ENCODE data around the gene BEND6. TPM values are rescaled to one million over a fixed set of nuclear protein-coding genes. Genes with fewer than 3 reads are reported as not detected.

BEND6 gene
- total and polyA plus RNA-seq, 2 of the 13 experiments (the other 11 are each of a cell fraction or from before 2014, with no cell fraction given) = 0.20 to 0.21 TPM

GRCh38 chr6:57035549-57035948 is 80.6 kb downstream of the BEND6 start:
- CTCF ChIA-PET (ENCODE audit: low intra/inter-chr PET ratio, low total read pairs) = no interaction called here
- Histone ChIP-seq H3K4me3 (replicated peaks in 1 of 3; ENCODE audit: insufficient read depth in 1 of 3, low read depth in 2 of 3, low read length in 3 of 3) (no peak overlapping the region), H2AFZ (ENCODE audit: low read length) (no peak overlapping the region), H4K20me1 (ENCODE audit: insufficient read depth, low read length) (no peaks in the 10 kb centered on the region), H3K27me3 (ENCODE audit: control insufficient read depth in 1 of 2, insufficient read depth in 2 of 2, low read length in 2 of 2) (peaks cover 0 to 19% of the 10 kb centered on the region in 2 experiments), H3K36me3 (replicated peaks in 1 of 2; ENCODE audit: control insufficient read depth in 1 of 2, insufficient read depth in 2 of 2, low read length in 2 of 2) (no peaks in the 10 kb centered on the region), H3K4me1 (ENCODE audit: insufficient read depth, low read length) (no peaks in the 10 kb centered on the region), H3K4me2 (ENCODE audit: low read depth, low read length) (no peak overlapping the region), H3K9me3 (ENCODE audit: low read length) (no peaks in the 10 kb centered on the region), H3K27ac (ENCODE audit: extremely low read length, insufficient read depth, low read length) (no peak overlapping the region), H3K79me2 (ENCODE audit: insufficient read depth, low read length) (no peaks in the 10 kb centered on the region), H3K9ac (ENCODE audit: insufficient read depth, low read depth, low read length) (no peak overlapping the region)
- intact Hi-C loops (cut with micrococcal nuclease; ENCODE audit: unreplicated experiment) = no loop called here
- POLR2A ChIA-PET = no interaction called here
- WGBS (ENCODE audit: low lambda C conversion rate) = 0% methylated on average over 3 of the region's 3 CpGs
- no peak for FAIRE-seq
- no TSS peak for BruUV-seq (replicated peaks)
- no peak for DNase-seq (ENCODE audit: low spot score)
- no peak for ATAC-seq
- in situ Hi-C loops (cut with HindIII; ENCODE audit: extremely low pct_ligation_motif_present, low pct_unique_long_range_greater_than_20kb) = loop anchor here (25.0 kb wide), 1 partner anchor 277 kb away; the partner anchor contains the start of gene PRIM2
- TF ChIP-seq, protein P1, sequence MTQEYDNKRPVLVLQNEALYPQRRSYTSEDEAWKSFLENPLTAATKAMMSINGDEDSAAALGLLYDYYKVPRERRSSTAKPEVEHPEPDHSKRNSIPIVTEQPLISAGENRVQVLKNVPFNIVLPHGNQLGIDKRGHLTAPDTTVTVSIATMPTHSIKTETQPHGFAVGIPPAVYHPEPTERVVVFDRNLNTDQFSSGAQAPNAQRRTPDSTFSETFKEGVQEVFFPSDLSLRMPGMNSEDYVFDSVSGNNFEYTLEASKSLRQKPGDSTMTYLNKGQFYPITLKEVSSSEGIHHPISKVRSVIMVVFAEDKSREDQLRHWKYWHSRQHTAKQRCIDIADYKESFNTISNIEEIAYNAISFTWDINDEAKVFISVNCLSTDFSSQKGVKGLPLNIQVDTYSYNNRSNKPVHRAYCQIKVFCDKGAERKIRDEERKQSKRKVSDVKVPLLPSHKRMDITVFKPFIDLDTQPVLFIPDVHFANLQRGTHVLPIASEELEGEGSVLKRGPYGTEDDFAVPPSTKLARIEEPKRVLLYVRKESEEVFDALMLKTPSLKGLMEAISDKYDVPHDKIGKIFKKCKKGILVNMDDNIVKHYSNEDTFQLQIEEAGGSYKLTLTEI (CRISPR knock-in tag; conservative IDR thresholded peaks at IDR 0.05) = no peak
- no peak for TF ChIP-seq ZFP1 (CRISPR knock-in tag; IDR thresholded peaks at IDR 0.05)
- no peak for TF ChIP-seq ZNF326 (CRISPR knock-in tag; IDR thresholded peaks at IDR 0.05; ENCODE audit: borderline replicate concordance)
- TF ChIP-seq, protein P2, sequence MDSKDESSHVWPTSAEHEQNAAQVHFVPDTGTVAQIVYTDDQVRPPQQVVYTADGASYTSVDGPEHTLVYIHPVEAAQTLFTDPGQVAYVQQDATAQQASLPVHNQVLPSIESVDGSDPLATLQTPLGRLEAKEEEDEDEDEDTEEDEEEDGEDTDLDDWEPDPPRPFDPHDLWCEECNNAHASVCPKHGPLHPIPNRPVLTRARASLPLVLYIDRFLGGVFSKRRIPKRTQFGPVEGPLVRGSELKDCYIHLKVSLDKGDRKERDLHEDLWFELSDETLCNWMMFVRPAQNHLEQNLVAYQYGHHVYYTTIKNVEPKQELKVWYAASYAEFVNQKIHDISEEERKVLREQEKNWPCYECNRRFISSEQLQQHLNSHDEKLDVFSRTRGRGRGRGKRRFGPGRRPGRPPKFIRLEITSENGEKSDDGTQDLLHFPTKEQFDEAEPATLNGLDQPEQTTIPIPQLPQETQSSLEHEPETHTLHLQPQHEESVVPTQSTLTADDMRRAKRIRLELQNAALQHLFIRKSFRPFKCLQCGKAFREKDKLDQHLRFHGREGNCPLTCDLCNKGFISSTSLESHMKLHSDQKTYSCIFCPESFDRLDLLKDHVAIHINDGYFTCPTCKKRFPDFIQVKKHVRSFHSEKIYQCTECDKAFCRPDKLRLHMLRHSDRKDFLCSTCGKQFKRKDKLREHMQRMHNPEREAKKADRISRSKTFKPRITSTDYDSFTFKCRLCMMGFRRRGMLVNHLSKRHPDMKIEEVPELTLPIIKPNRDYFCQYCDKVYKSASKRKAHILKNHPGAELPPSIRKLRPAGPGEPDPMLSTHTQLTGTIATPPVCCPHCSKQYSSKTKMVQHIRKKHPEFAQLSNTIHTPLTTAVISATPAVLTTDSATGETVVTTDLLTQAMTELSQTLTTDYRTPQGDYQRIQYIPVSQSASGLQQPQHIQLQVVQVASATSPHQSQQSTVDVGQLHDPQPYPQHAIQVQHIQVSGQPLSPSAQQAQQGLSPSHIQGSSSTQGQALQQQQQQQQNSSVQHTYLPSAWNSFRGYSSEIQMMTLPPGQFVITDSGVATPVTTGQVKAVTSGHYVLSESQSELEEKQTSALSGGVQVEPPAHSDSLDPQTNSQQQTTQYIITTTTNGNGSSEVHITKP (CRISPR knock-in tag; IDR thresholded peaks at IDR 0.05; ENCODE audit: low read depth) = no peak
- no peak for TF ChIP-seq TOE1 (CRISPR knock-in tag; IDR thresholded peaks at IDR 0.05)
- TF ChIP-seq, protein P3, sequence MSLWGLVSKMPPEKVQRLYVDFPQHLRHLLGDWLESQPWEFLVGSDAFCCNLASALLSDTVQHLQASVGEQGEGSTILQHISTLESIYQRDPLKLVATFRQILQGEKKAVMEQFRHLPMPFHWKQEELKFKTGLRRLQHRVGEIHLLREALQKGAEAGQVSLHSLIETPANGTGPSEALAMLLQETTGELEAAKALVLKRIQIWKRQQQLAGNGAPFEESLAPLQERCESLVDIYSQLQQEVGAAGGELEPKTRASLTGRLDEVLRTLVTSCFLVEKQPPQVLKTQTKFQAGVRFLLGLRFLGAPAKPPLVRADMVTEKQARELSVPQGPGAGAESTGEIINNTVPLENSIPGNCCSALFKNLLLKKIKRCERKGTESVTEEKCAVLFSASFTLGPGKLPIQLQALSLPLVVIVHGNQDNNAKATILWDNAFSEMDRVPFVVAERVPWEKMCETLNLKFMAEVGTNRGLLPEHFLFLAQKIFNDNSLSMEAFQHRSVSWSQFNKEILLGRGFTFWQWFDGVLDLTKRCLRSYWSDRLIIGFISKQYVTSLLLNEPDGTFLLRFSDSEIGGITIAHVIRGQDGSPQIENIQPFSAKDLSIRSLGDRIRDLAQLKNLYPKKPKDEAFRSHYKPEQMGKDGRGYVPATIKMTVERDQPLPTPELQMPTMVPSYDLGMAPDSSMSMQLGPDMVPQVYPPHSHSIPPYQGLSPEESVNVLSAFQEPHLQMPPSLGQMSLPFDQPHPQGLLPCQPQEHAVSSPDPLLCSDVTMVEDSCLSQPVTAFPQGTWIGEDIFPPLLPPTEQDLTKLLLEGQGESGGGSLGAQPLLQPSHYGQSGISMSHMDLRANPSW (CRISPR knock-in tag; IDR thresholded peaks at IDR 0.05; ENCODE audit: borderline replicate concordance) = no peak
- no peak for TF ChIP-seq SAP130 (CRISPR knock-in tag; IDR thresholded peaks at IDR 0.05; ENCODE audit: low read depth)
- TF ChIP-seq ZFP36L1 (CRISPR knock-in tag; IDR thresholded peaks at IDR 0.05) = no peak
- TF ChIP-seq, protein P4, sequence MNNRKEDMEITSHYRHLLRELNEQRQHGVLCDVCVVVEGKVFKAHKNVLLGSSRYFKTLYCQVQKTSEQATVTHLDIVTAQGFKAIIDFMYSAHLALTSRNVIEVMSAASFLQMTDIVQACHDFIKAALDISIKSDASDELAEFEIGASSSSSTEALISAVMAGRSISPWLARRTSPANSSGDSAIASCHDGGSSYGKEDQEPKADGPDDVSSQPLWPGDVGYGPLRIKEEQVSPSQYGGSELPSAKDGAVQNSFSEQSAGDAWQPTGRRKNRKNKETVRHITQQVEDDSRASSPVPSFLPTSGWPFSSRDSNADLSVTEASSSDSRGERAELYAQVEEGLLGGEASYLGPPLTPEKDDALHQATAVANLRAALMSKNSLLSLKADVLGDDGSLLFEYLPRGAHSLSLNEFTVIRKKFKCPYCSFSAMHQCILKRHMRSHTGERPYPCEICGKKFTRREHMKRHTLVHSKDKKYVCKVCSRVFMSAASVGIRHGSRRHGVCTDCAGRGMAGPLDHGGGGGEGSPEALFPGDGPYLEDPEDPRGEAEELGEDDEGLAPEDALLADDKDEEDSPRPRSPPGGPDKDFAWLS (CRISPR knock-in tag; IDR thresholded peaks at IDR 0.05; ENCODE audit: borderline replicate concordance) = no peak
- TF ChIP-seq ZNF543 (CRISPR knock-in tag; IDR thresholded peaks at IDR 0.05) = no peak
- TF ChIP-seq BORCS8-MEF2B (CRISPR knock-in tag; IDR thresholded peaks at IDR 0.05) = no peak
- TF ChIP-seq, protein P5, sequence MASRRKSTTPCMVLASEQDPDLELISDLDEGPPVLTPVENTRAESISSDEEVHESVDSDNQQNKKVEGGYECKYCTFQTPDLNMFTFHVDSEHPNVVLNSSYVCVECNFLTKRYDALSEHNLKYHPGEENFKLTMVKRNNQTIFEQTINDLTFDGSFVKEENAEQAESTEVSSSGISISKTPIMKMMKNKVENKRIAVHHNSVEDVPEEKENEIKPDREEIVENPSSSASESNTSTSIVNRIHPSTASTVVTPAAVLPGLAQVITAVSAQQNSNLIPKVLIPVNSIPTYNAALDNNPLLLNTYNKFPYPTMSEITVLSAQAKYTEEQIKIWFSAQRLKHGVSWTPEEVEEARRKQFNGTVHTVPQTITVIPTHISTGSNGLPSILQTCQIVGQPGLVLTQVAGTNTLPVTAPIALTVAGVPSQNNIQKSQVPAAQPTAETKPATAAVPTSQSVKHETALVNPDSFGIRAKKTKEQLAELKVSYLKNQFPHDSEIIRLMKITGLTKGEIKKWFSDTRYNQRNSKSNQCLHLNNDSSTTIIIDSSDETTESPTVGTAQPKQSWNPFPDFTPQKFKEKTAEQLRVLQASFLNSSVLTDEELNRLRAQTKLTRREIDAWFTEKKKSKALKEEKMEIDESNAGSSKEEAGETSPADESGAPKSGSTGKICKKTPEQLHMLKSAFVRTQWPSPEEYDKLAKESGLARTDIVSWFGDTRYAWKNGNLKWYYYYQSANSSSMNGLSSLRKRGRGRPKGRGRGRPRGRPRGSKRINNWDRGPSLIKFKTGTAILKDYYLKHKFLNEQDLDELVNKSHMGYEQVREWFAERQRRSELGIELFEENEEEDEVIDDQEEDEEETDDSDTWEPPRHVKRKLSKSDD (CRISPR knock-in tag; IDR thresholded peaks at IDR 0.05; ENCODE audit: low read depth) = no peak
